NB4 (cell line): ENCODE data around the gene CD300LF.

Source experiments
- POLR2A ChIP-seq: IDR thresholded peaks from 2 replicates; pipeline ENCODE4 v1.6.1; 2011; ENCODE audit warnings: mild to moderate bottlenecking; ENCODE audit not compliant: insufficient read length; ENCODE audit errors: extremely low read depth
- TF ChIP-seq, protein P1 (sequence below): IDR thresholded peaks from one replicate; pipeline ENCODE4 v1.5.1; 2012; ENCODE audit warnings: low read depth, low read length

DNA sequence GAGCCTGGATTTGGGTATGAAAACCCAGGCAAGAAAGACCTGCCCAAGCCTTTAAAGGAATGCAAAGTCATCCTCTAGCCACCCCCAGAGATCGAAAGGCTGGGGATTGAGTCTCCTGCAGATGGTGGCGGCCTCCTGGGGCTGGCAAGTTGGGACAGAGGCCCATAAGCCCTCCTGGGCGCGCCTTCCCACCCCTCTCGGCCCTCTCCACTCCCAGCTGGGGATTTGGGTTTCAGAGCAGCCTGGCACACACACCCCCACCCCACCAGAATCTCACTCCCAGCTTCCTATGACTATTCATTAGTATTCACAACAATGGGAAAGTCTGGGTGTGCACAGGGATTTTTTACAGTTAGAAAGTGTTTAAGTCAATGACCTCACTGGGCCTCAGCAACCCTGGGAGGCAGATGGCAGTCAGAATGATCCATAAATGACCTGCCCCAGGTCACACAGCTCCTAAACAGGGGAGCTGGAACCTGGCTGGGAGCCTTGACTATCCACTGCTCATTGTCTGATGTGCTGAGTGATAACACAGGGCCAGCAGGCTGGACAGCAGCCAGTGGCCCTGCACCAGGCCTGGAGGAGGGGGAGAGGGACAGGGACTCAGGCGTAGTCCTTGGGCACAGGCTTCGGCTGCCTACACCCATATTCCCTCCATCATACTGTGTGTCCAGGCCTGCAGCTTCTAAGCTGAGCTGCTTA lies 47.8 kb upstream of the CD300LF start:
- TF ChIP-seq, protein P1, sequence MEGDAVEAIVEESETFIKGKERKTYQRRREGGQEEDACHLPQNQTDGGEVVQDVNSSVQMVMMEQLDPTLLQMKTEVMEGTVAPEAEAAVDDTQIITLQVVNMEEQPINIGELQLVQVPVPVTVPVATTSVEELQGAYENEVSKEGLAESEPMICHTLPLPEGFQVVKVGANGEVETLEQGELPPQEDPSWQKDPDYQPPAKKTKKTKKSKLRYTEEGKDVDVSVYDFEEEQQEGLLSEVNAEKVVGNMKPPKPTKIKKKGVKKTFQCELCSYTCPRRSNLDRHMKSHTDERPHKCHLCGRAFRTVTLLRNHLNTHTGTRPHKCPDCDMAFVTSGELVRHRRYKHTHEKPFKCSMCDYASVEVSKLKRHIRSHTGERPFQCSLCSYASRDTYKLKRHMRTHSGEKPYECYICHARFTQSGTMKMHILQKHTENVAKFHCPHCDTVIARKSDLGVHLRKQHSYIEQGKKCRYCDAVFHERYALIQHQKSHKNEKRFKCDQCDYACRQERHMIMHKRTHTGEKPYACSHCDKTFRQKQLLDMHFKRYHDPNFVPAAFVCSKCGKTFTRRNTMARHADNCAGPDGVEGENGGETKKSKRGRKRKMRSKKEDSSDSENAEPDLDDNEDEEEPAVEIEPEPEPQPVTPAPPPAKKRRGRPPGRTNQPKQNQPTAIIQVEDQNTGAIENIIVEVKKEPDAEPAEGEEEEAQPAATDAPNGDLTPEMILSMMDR: no peak
- TF ChIP-seq POLR2A: no peak
